Neural cell (in vitro differentiated cells): ENCODE results near the gene TSPAN11.

ENCODE experiments used
- EP300 ChIP-seq: fragments of 450-650 bp; conservative IDR thresholded peaks from 2 replicates; pipeline ENCODE4 v1.6.1; 2014; ENCODE audit warnings: antibody characterized with exemption, mild to moderate bottlenecking, moderate library complexity; ENCODE audit not compliant: poor library complexity, severe bottlenecking
- EZH2 ChIP-seq: fragments of 200-600, 300-800 bp; shearing (Covaris generic), sonication (generic); IDR thresholded peaks from 2 replicates; pipeline ENCODE4 v1.6.1; 2014; ENCODE audit warnings: antibody characterized with exemption, low read length, borderline replicate concordance, mild to moderate bottlenecking; ENCODE audit not compliant: insufficient read depth, poor library complexity, severe bottlenecking
- MXI1 ChIP-seq: fragments of 450-650 bp; conservative IDR thresholded peaks from 2 replicates; pipeline ENCODE4 v1.6.1; 2014; ENCODE audit warnings: antibody characterized with exemption, mild to moderate bottlenecking; ENCODE audit not compliant: poor library complexity, severe bottlenecking
- TAF1 ChIP-seq: IDR thresholded peaks from 2 replicates; pipeline ENCODE4 v1.6.1; 2012; ENCODE audit warnings: low read depth
- TF ChIP-seq, protein P1 (sequence below): fragments of 450-650 bp; IDR thresholded peaks from 2 replicates; pipeline ENCODE4 v1.5.1; 2014; ENCODE audit warnings: antibody characterized with exemption, mild to moderate bottlenecking, moderate library complexity; ENCODE audit not compliant: poor library complexity, severe bottlenecking

DNA sequence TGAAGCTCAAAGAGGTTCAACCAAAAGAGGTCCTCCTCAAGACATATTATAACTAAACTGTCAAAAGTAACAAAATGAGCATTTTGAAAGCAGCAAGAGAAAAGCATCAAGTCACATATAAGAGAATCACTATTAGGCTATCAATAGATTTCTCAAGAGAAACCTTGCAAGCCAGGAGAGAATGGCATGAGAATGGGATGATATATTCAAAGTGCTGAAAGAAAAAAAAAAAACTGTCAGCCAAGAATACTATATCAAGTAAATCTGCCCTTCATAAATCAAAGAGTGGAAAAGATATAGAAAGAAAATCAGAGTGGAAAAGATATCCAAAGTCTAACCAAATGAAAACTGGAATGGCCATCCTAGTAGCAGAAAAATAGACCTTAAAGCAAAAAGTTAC is 39.3 kb upstream of the TSPAN11 start:
- TF ChIP-seq, protein P1, sequence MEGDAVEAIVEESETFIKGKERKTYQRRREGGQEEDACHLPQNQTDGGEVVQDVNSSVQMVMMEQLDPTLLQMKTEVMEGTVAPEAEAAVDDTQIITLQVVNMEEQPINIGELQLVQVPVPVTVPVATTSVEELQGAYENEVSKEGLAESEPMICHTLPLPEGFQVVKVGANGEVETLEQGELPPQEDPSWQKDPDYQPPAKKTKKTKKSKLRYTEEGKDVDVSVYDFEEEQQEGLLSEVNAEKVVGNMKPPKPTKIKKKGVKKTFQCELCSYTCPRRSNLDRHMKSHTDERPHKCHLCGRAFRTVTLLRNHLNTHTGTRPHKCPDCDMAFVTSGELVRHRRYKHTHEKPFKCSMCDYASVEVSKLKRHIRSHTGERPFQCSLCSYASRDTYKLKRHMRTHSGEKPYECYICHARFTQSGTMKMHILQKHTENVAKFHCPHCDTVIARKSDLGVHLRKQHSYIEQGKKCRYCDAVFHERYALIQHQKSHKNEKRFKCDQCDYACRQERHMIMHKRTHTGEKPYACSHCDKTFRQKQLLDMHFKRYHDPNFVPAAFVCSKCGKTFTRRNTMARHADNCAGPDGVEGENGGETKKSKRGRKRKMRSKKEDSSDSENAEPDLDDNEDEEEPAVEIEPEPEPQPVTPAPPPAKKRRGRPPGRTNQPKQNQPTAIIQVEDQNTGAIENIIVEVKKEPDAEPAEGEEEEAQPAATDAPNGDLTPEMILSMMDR: no peak
- TF ChIP-seq EP300 (no peak), MXI1 (no peak), TAF1 (no peak), EZH2 (no peak)
